Activated T-cell treated with anti-CD3 and anti-CD28 coated beads for 48 hours (primary cell): ENCODE measurements around the gene MARCHF10.

Experiments
- DNase-seq: peaks from one replicate; pipeline ENCODE4 v3.0.0-alpha.2; 2020; ENCODE audit warnings: low read depth

Gene MARCHF10

GRCh38 chr17:62822080-62822904 lies 14.2 kb upstream of the MARCHF10 start:
- no peak for DNase-seq

- no peak for DNase-seq
Measured at GRCh38 chr17:62821189-62822079, 13.3 kb upstream of the MARCHF10 start.

- DNase-seq, result no peak
Measured at GRCh38 chr17:62819511-62820221, 11.6 kb upstream of the MARCHF10 start.

- DNase-seq, result no peak
Measured at GRCh38 chr17:62818526-62818925, 10.4 kb upstream of the MARCHF10 start.

- no peak for DNase-seq
Measured at GRCh38 chr17:62816282-62816839, 8.2 kb upstream of the MARCHF10 start.

- no peak for DNase-seq
Measured at GRCh38 chr17:62809656-62810055, 1.5 kb upstream of the MARCHF10 start.

- DNase-seq, result no peak
Measured at GRCh38 chr17:62808576-62808970, 459 bp upstream of the MARCHF10 start.

GRCh38 chr17:62805234-62805633 lies 2.9 kb downstream of the MARCHF10 start:
- no peak for DNase-seq

- no peak for DNase-seq
Measured at GRCh38 chr17:62804822-62805221, 3.3 kb downstream of the MARCHF10 start.

- no peak for DNase-seq
Measured at GRCh38 chr17:62804025-62804424, 4.1 kb downstream of the MARCHF10 start.

GRCh38 chr17:62802561-62803205 lies 5.4 kb downstream of the MARCHF10 start:
- DNase-seq, result no peak

- no peak for DNase-seq
Measured at GRCh38 chr17:62801553-62802114, 6.5 kb downstream of the MARCHF10 start.

GRCh38 chr17:62800585-62800984 lies 7.5 kb downstream of the MARCHF10 start:
- DNase-seq, result no peak

- DNase-seq, result no peak
Measured at GRCh38 chr17:62797959-62798358, 10.2 kb downstream of the MARCHF10 start.

GRCh38 chr17:62796291-62796690 lies 11.8 kb downstream of the MARCHF10 start:
- DNase-seq, result no peak

GRCh38 chr17:62794666-62794971 lies 13.5 kb downstream of the MARCHF10 start:
- DNase-seq, result no peak

- no peak for DNase-seq
Measured at GRCh38 chr17:62793919-62794665, 14.0 kb downstream of the MARCHF10 start.

- DNase-seq, result no peak
Measured at GRCh38 chr17:62792447-62792800, 15.7 kb downstream of the MARCHF10 start.

GRCh38 chr17:62791767-62792446 lies 16.2 kb downstream of the MARCHF10 start:
- DNase-seq, result no peak

- no peak for DNase-seq
Measured at GRCh38 chr17:62791235-62791734, 16.8 kb downstream of the MARCHF10 start.
